ENCODE data around the gene FBXO5.

DNA sequence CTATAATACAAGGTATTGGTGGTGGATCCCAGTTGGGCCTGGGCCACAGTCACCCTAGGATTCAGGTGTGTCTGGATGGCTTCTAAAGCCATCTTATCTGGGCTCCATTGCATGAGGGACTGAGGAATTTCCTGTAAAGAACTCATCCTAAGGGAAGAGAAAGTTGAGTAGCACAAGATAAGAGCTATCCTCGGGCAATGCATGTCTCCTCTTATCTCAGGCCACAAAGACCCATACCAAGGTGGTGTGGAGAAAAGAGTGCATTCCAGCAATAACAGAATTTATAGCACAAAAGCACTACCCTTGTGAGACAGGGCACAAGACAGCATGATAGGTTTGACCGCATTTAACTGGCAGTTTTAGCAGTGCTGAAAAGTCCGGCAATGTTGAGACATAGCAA, 34.0 kb upstream of the FBXO5 start:
- TF ChIP-seq CTCF (IDR thresholded peaks at IDR 0.05), result no peak
- TF ChIP-seq POLR2A (IDR thresholded peaks at IDR 0.05), result no peak

All from right lobe of liver (tissue), 4 donors.